ENCODE measurements around the gene LGALS9. TPM values are rescaled to one million over a fixed set of nuclear protein-coding genes. Genes with fewer than 3 reads are reported as not detected.

Gene LGALS9
- total RNA-seq, 1 donor from 2014 or later: 4.6 TPM

DNA sequence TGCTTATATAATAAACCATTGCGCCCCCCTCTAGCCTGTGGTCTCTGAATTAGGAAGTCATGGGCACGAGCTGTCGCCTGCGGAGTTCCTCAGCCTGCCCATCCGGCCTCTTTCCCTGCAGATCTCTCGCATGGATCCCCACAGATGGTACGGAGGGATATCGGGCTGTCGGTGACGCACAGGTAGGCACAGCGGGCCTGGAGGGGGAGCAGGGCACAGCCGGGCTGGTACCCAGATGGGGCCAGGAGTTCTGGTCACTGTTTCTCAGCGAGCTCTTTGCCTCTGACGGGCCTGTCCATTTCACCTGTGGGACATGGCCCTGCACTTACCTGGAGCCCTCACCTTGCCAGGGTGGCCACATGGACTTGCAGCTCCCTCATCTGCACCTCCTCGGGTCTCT lies 42.6 kb upstream of the LGALS9 start:
- Mint-ChIP-seq H3K36me3 (no peaks in the 10 kb centered on the region), H3K27ac (no peak overlapping the region), H3K27me3 (ENCODE audit: low read depth) (no peaks in the 10 kb centered on the region), H3K4me3 (no peak overlapping the region), H3K4me1 (peaks cover 12% of the 10 kb centered on the region), H3K9me3 (no peaks in the 10 kb centered on the region)
- TF ChIP-seq, protein P1, sequence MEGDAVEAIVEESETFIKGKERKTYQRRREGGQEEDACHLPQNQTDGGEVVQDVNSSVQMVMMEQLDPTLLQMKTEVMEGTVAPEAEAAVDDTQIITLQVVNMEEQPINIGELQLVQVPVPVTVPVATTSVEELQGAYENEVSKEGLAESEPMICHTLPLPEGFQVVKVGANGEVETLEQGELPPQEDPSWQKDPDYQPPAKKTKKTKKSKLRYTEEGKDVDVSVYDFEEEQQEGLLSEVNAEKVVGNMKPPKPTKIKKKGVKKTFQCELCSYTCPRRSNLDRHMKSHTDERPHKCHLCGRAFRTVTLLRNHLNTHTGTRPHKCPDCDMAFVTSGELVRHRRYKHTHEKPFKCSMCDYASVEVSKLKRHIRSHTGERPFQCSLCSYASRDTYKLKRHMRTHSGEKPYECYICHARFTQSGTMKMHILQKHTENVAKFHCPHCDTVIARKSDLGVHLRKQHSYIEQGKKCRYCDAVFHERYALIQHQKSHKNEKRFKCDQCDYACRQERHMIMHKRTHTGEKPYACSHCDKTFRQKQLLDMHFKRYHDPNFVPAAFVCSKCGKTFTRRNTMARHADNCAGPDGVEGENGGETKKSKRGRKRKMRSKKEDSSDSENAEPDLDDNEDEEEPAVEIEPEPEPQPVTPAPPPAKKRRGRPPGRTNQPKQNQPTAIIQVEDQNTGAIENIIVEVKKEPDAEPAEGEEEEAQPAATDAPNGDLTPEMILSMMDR (IDR thresholded peaks at IDR 0.05; ENCODE audit: unreplicated experiment): no peak
- DNase-seq (ENCODE audit: low spot score in 2 of 2, unreplicated experiment in 2 of 2): no peak

DNA sequence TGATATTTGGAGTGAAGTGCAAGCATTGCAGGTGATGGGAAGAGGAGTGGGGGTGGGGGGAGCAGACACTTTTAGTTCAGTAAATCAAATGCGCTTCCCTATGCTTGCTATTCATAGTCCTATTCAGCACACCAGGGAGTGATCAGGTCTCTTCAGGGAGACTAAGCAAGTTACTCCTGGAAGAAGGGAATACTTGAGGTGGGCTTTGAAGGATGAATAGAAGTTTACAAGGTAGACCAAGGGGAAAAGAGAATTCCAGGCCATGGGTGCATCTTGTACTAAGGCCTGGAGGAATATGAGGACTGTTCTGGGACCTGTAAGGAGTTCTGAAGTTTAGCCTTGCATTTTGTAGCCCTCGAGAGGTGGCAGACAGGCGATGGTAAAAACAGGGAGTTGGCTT lies 40.1 kb upstream of the LGALS9 start:
- TF ChIP-seq, protein P1 (IDR thresholded peaks at IDR 0.05; ENCODE audit: unreplicated experiment): no peak
- H3K27me3 Mint-ChIP-seq (ENCODE audit: low read depth): no peaks in the 10 kb centered on the region
- H3K27ac Mint-ChIP-seq: no peak overlapping the region
- H3K4me1 Mint-ChIP-seq: peaks cover 9% of the 10 kb centered on the region
- H3K36me3 Mint-ChIP-seq: peaks cover 3% of the 10 kb centered on the region
- H3K4me3 Mint-ChIP-seq: no peak overlapping the region
- H3K9me3 Mint-ChIP-seq: no peaks in the 10 kb centered on the region
- no peak for DNase-seq (ENCODE audit: low spot score in 2 of 2, unreplicated experiment in 2 of 2)

DNA sequence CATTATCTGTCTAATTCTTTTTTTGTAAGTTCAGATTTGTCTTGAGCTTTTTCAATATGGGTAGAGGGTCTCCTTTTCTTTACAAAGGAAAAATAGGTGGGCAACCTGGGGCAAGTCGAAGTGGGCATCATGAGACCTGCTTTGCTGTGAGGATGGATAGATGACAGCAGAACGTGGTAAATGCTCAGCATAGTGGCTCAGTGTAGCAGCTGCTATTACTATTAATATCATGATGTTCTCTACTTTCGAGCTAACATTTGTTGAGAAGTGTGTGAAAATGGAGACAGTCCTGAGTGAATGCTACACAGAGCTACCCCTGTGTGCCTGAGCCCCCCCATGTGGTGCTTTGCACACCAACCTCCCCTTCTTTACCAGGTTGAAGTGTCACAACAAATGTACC lies 39.0 kb upstream of the LGALS9 start:
- no peak for DNase-seq (ENCODE audit: low spot score in 2 of 2, unreplicated experiment in 2 of 2)
- Mint-ChIP-seq H3K4me1 (peaks cover 11% of the 10 kb centered on the region), H3K27ac (no peak overlapping the region), H3K36me3 (peaks cover 3% of the 10 kb centered on the region), H3K9me3 (no peaks in the 10 kb centered on the region), H3K27me3 (ENCODE audit: low read depth) (no peaks in the 10 kb centered on the region), H3K4me3 (no peak overlapping the region)
- TF ChIP-seq, protein P1 (IDR thresholded peaks at IDR 0.05; ENCODE audit: unreplicated experiment): no peak

DNA sequence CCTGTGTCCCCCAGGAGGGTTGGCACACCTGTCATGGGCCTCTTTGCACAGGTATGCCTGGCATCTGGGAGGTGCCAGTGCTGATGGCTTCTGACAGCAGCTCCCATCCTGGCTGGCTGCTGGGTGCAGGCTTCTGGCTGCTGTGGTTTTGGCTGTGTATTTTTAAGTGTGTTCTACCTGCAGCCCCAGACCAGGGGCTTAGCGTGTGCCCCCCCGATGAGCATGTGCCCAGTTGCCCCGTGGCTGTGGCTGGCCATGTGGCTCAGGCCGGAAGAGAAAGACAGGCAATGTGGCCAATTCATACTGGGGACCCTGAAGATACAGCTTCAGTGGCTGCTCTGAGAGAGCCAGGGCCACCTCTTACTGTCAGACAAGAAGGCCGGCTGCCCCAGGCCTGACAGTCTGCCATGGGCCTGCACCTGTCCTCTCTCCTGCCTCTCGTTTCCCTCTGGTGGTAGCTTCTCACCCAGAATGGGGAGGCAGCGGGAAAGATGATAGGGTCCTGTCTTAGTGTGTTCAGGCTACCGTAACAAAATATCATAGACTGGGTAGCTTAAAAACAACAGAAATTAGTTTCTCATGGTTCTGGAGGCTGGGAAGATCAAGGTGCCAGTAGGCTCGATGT lies 37.6 kb upstream of the LGALS9 start:
- no peaks in the 10 kb centered on the region for H3K27me3 Mint-ChIP-seq (ENCODE audit: low read depth)
- no peak overlapping the region for H3K4me3 Mint-ChIP-seq
- peaks cover 3% of the 10 kb centered on the region for H3K36me3 Mint-ChIP-seq
- TF ChIP-seq, protein P1 (IDR thresholded peaks at IDR 0.05; ENCODE audit: unreplicated experiment): no peak
- no peak for DNase-seq (ENCODE audit: low spot score in 2 of 2, unreplicated experiment in 2 of 2)
- no peaks in the 10 kb centered on the region for H3K9me3 Mint-ChIP-seq
- H3K27ac Mint-ChIP-seq: no peak overlapping the region
- H3K4me1 Mint-ChIP-seq: peaks cover 11% of the 10 kb centered on the region

DNA sequence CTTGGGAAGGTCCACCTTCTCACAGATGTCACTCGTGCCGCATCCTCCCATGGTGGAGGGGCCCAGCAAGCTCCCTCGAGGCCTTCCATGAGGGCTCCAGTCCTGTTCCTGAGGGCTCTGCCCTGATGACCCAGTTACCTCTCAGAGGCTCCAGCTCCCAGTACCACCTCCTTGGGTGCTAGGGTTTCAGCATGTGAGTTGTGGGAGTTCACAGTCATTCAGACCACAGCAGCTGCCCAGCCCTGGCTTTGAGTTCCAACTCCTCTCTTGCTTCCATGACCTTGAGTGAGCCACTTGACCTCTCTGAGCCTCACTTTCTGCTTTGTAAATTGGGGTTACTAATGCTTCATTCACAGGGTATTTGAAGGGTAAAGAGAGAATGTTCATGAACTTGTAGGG lies 37.1 kb upstream of the LGALS9 start:
- Mint-ChIP-seq H3K4me3 (no peak overlapping the region), H3K36me3 (peaks cover 3% of the 10 kb centered on the region), H3K27ac (no peak overlapping the region), H3K27me3 (ENCODE audit: low read depth) (no peaks in the 10 kb centered on the region), H3K4me1 (peaks cover 11% of the 10 kb centered on the region), H3K9me3 (no peaks in the 10 kb centered on the region)
- no peak for DNase-seq (ENCODE audit: low spot score in 2 of 2, unreplicated experiment in 2 of 2)
- TF ChIP-seq, protein P1 (IDR thresholded peaks at IDR 0.05; ENCODE audit: unreplicated experiment): no peak

DNA sequence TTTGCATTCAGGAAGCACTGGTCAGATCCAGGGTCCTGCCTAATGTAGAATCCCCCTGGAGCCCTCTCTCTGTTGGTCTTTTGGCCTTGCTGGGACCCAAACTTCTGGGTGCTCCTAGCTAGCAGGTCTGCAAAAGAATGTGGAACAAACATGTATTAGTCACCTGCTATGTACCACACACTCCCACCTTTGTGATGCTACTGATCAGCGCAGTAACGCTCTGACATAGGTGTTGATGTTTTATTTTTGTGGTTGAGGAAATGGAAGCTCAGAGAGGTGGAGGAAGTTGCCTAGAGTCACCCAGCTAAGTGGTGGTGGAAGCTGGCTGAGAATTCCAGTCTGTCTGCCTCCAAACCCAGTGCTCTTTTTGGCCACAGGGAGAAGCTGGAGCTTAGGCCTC lies 35.8 kb upstream of the LGALS9 start:
- Mint-ChIP-seq H3K4me1 (peaks cover 12% of the 10 kb centered on the region), H3K36me3 (peaks cover 3% of the 10 kb centered on the region)
- TF ChIP-seq, protein P1 (IDR thresholded peaks at IDR 0.05; ENCODE audit: unreplicated experiment): no peak

More for the DNA sequence above, 35.8 kb upstream of the LGALS9 start:
- H3K27me3 Mint-ChIP-seq (ENCODE audit: low read depth): no peaks in the 10 kb centered on the region
- no peak for DNase-seq (ENCODE audit: low spot score in 2 of 2, unreplicated experiment in 2 of 2)
- no peaks in the 10 kb centered on the region for H3K9me3 Mint-ChIP-seq
- H3K4me3 Mint-ChIP-seq: no peak overlapping the region
- no peak overlapping the region for H3K27ac Mint-ChIP-seq

Data from mesothelial cell of epicardium (in vitro differentiated cells).